ENCODE results near the gene ZNF444.

Gene ZNF444

GRCh38 chr19:56121180-56122167 lies 19.6 kb upstream of the ZNF444 start, which contains the start of gene ZNF787:
Gene ZNF787 (minus strand): TSS chr19:56121295. CDS start chr19:56103217, 18,078 bp downstream.
- DNase-seq (ENCODE audit: low read depth in 2 of 2), result peak; percentile 94 to 96

GRCh38 chr19:56123266-56123891 lies 17.7 kb upstream of the ZNF444 start:
- no peak for DNase-seq (ENCODE audit: low read depth in 2 of 2)

- no peak for DNase-seq (ENCODE audit: low read depth in 2 of 2)
Observed at GRCh38 chr19:56124578-56124977, 16.5 kb upstream of the ZNF444 start.

- no peak for DNase-seq (ENCODE audit: low read depth in 2 of 2)
Observed at GRCh38 chr19:56125806-56126590, 15.1 kb upstream of the ZNF444 start.

GRCh38 chr19:56126983-56127780 lies 13.9 kb upstream of the ZNF444 start:
- DNase-seq (ENCODE audit: low read depth in 2 of 2), result no peak

- no peak for DNase-seq (ENCODE audit: low read depth in 2 of 2)
Observed at GRCh38 chr19:56130006-56130405, 11.1 kb upstream of the ZNF444 start.

GRCh38 chr19:56131651-56132050 lies 9.4 kb upstream of the ZNF444 start:
- no peak for DNase-seq (ENCODE audit: low read depth in 2 of 2)

- DNase-seq (ENCODE audit: low read depth in 2 of 2), result no peak
Observed at GRCh38 chr19:56132316-56132822, 8.7 kb upstream of the ZNF444 start.

GRCh38 chr19:56133858-56134653 lies 7.0 kb upstream of the ZNF444 start:
- DNase-seq (ENCODE audit: low read depth in 2 of 2), result no peak

- no peak for DNase-seq (ENCODE audit: low read depth in 2 of 2)
Observed at GRCh38 chr19:56134654-56134921, 6.5 kb upstream of the ZNF444 start.

- DNase-seq (ENCODE audit: low read depth in 2 of 2), result no peak
Observed at GRCh38 chr19:56136362-56136761, 4.7 kb upstream of the ZNF444 start.

GRCh38 chr19:56137405-56137804 lies 3.7 kb upstream of the ZNF444 start:
- no peak for DNase-seq (ENCODE audit: low read depth in 2 of 2)

- no peak for DNase-seq (ENCODE audit: low read depth in 2 of 2)
Observed at GRCh38 chr19:56138069-56138468, 3.0 kb upstream of the ZNF444 start.

- DNase-seq (ENCODE audit: low read depth in 2 of 2), result no peak
Observed at GRCh38 chr19:56139847-56140582, 1.1 kb upstream of the ZNF444 start.

GRCh38 chr19:56141417-56141993 lies 418 bp downstream of the ZNF444 start:
- DNase-seq (ENCODE audit: low read depth in 2 of 2), result no peak

GRCh38 chr19:56142087-56142787 lies 1.1 kb downstream of the ZNF444 start:
- DNase-seq (ENCODE audit: low read depth in 2 of 2), result no peak

GRCh38 chr19:56142897-56143434 lies 1.9 kb downstream of the ZNF444 start:
- no peak for DNase-seq (ENCODE audit: low read depth in 2 of 2)

GRCh38 chr19:56144376-56144775 lies 3.3 kb downstream of the ZNF444 start:
- no peak for DNase-seq (ENCODE audit: low read depth in 2 of 2)
